Activated B cell treated with CpG ODN at 0.5 μM for 24 hours (primary cell): Measurements from ENCODE around the gene SLC6A6. TPM values are rescaled to one million over a fixed set of nuclear protein-coding genes. Genes with fewer than 3 reads are reported as not detected.

Source experiments
- ATAC-seq: fragments of 200-7000 bp; cut with Tn5 transposase; one replicate; pipeline ENCODE4 v1.10.0; 2021; ENCODE audit warnings: low read depth, mild to moderate bottlenecking, moderate library complexity
- CTCF ChIA-PET: fragments of 350-600 bp; sonication (Branson Sonifier 250); formaldehyde crosslinking; loops from one replicate; lab custom pipeline; 2021; ENCODE audit warnings: antibody characterized with exemption; lab: Charles Lee
- POLR2A ChIA-PET: fragments of 350-600 bp; sonication (Branson Sonifier 250); formaldehyde crosslinking; loops from one replicate; lab custom pipeline; 2021; ENCODE audit warnings: antibody characterized with exemption; lab: Charles Lee
- DNase-seq: peaks from one replicate; pipeline ENCODE4 v3.0.0; 2022
- H3K27ac Mint-ChIP-seq: one replicate; pipeline ENCODE4 v1.8.0; 2020; ENCODE audit warnings: mixed read lengths
- H3K27me3 Mint-ChIP-seq: one replicate; pipeline ENCODE4 v1.8.0; 2021; ENCODE audit warnings: mixed read lengths
- H3K36me3 Mint-ChIP-seq: one replicate; pipeline ENCODE4 v1.8.0; 2021; ENCODE audit warnings: low read depth, mixed read lengths
- H3K4me1 Mint-ChIP-seq: one replicate; pipeline ENCODE4 v1.8.0; 2021; ENCODE audit warnings: mixed read lengths
- H3K4me3 Mint-ChIP-seq: one replicate; pipeline ENCODE4 v1.8.0; 2020; ENCODE audit warnings: mild to moderate bottlenecking, mixed read lengths
- H3K9me3 Mint-ChIP-seq: one replicate; pipeline ENCODE4 v1.8.0; 2020; ENCODE audit warnings: mixed read lengths
- intact Hi-C: fragments of 100-400 bp; cut with micrococcal nuclease; formaldehyde crosslinking; loops from one replicate; pipeline ENCODE4 v1.15.1; 2024
- total RNA-seq: library from RNA; stranded (reverse); gene quantifications from 2 replicates; pipeline ENCODE4 v1.2.3, GENCODE V29; 2022
- TF ChIP-seq, protein P1 (sequence below): fragments of 200-600 bp; IDR thresholded peaks from one replicate; pipeline ENCODE4 v1.8.0; 2022; ENCODE audit warnings: antibody characterized with exemption, mild to moderate bottlenecking

Gene SLC6A6
- total RNA-seq, 1 donor from 2014 or later = 67.3 TPM

- Mint-ChIP-seq H3K9me3 (no peaks in the 10 kb centered on the region), H3K27ac (no peak overlapping the region), H3K27me3 (peaks cover 4% of the 10 kb centered on the region), H3K4me1 (no peaks in the 10 kb centered on the region), H3K36me3 (no peaks in the 10 kb centered on the region), H3K4me3 (no peak overlapping the region)
- TF ChIP-seq, protein P1, sequence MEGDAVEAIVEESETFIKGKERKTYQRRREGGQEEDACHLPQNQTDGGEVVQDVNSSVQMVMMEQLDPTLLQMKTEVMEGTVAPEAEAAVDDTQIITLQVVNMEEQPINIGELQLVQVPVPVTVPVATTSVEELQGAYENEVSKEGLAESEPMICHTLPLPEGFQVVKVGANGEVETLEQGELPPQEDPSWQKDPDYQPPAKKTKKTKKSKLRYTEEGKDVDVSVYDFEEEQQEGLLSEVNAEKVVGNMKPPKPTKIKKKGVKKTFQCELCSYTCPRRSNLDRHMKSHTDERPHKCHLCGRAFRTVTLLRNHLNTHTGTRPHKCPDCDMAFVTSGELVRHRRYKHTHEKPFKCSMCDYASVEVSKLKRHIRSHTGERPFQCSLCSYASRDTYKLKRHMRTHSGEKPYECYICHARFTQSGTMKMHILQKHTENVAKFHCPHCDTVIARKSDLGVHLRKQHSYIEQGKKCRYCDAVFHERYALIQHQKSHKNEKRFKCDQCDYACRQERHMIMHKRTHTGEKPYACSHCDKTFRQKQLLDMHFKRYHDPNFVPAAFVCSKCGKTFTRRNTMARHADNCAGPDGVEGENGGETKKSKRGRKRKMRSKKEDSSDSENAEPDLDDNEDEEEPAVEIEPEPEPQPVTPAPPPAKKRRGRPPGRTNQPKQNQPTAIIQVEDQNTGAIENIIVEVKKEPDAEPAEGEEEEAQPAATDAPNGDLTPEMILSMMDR = no peak
- DNase-seq (no peak), ATAC-seq (no peak)
- POLR2A ChIA-PET = no interaction called here
- intact Hi-C loops = no loop called here
- CTCF ChIA-PET = no interaction called here
Measured at GRCh38 chr3:14536055-14536815, 133.8 kb downstream of the SLC6A6 start.

DNA sequence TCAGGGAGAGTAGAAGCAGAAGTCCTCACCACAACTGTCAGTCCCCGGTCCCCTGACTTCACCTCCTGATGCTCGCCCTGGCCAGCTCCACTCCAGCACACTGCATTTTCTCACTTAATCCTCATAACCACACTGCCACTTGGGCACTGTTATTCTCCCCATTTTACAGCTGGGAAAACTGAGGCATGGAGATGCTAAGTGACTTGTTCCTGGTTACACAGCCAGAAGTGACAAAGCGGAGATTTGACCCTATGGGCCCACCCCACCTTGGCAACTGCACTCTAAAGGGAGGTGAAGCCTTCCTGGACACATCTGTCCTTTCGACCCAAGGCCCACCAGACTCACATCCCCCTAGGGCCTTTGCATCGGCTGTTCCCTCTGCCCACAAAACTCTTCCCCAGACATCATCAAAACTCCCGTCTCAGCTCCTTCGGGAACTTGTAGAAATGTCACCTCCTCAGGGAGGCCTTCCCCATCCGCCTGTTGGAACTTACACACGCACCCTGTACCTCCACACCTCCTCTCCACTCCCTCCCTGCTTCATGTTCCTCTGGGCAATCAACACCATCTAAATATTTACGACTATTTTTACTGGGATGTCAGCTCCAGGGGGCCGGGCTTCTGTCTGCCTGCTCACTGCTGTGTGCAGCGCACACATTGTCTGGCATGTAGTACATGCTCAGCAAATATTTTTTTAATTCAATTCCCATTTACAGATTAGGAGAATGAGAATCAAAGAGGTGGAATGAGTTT lies 134.6 kb downstream of the SLC6A6 start:
- H3K36me3 Mint-ChIP-seq = no peaks in the 10 kb centered on the region
- H3K4me3 Mint-ChIP-seq = no peak overlapping the region
- POLR2A ChIA-PET = no interaction called here
- no peak for DNase-seq
- no peaks in the 10 kb centered on the region for H3K9me3 Mint-ChIP-seq
- CTCF ChIA-PET = no interaction called here
- H3K27ac Mint-ChIP-seq = no peak overlapping the region
- TF ChIP-seq, protein P1 = no peak
- intact Hi-C loops = no loop called here
- no peak for ATAC-seq
- no peaks in the 10 kb centered on the region for H3K4me1 Mint-ChIP-seq
- H3K27me3 Mint-ChIP-seq = peaks cover 4% of the 10 kb centered on the region

- H3K36me3 Mint-ChIP-seq = no peaks in the 10 kb centered on the region
- no peak overlapping the region for H3K27ac Mint-ChIP-seq
- TF ChIP-seq, protein P1 = no peak
- intact Hi-C loops = no loop called here
- no peaks in the 10 kb centered on the region for H3K9me3 Mint-ChIP-seq
- no peaks in the 10 kb centered on the region for H3K4me1 Mint-ChIP-seq
- ChIA-PET POLR2A (no interaction called here), CTCF (no interaction called here)
- DNase-seq = no peak
- no peak overlapping the region for H3K4me3 Mint-ChIP-seq
- H3K27me3 Mint-ChIP-seq = peaks cover 8% of the 10 kb centered on the region
- no peak for ATAC-seq
Measured at GRCh38 chr3:14537590-14538450, 135.4 kb downstream of the SLC6A6 start.

DNA sequence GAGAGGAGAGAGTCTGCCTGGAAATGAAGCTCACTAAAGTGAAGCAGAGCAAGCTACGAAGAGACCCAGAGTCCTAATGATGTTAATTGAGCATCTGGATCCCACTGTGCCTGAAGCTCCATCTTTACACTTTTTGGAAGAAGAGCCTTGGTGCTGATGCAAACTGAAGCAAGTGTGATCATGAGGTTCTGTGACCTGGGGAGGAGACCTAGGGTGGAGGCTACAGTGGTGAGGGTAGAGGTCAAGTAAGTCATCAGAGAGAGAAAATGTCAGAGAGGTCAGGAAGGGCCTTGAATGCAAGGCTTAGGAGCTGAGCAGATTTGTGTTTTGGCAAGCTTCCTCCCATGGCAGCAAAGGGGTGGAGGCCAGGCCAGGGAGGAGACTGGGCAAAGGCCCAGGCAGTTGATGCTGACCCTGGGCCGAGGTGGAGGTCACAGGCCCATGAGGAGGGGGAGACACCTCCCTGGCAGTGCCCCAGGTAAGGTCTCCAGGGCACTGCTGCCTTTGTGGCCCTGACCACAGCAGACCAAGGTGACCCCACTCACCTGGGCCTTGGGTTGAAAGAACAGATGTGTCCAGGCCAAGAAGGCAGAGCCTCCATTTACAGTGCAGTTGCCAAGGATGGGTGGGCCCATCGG lies 136.2 kb downstream of the SLC6A6 start:
- intact Hi-C loops = no loop called here
- POLR2A ChIA-PET = no interaction called here
- ATAC-seq = no peak

More for the DNA sequence above, 136.2 kb downstream of the SLC6A6 start:
- no peaks in the 10 kb centered on the region for H3K4me1 Mint-ChIP-seq
- no peak for DNase-seq
- TF ChIP-seq, protein P1 = no peak
- H3K27ac Mint-ChIP-seq = no peak overlapping the region
- no peak overlapping the region for H3K4me3 Mint-ChIP-seq
- CTCF ChIA-PET = no interaction called here
- H3K36me3 Mint-ChIP-seq = no peaks in the 10 kb centered on the region
- no peaks in the 10 kb centered on the region for H3K9me3 Mint-ChIP-seq
- H3K27me3 Mint-ChIP-seq = peaks cover 12% of the 10 kb centered on the region

Other genes with a start within 250 kb of the SLC6A6 start
- 35.4 and 35.6 TPM in 2 replicates for gene XPC, start 224.0 kb upstream of the SLC6A6 start, total RNA-seq
- 12.9 and 14.2 TPM in 2 replicates for gene LSM3, start 223.8 kb upstream of the SLC6A6 start, total RNA-seq
- not detected in 2 replicates for gene GRIP2, start 137.7 kb downstream of the SLC6A6 start, total RNA-seq
- 30.2 and 32.4 TPM in 2 replicates for gene CCDC174, start 249.2 kb downstream of the SLC6A6 start, total RNA-seq